Hepatocyte (in vitro differentiated cells): ENCODE data around the gene F2. TPM values are rescaled to one million over a fixed set of nuclear protein-coding genes. Genes with fewer than 3 reads are reported as not detected.

Experiments
- DNase-seq: peaks from one replicate; pipeline ENCODE4 v3.0.0-alpha.2; 2016; ENCODE audit warnings: low spot score
- H2AFZ ChIP-seq: fragments of 200-600 bp; sonication (generic); 2 replicates; pipeline ENCODE4 v1.6.0; 2016; ENCODE audit warnings: antibody characterized with exemption, mild to moderate bottlenecking
- H3K27ac ChIP-seq: fragments of 200-600 bp; sonication (generic); 2 replicates; pipeline ENCODE4 v1.5.1; 2016; ENCODE audit warnings: mild to moderate bottlenecking
- H3K27me3 ChIP-seq: fragments of 200-600 bp; sonication (generic); 2 replicates; pipeline ENCODE4 v1.6.1; 2016
- H3K36me3 ChIP-seq: fragments of 200-600 bp; sonication (generic); replicated peaks from 2 replicates; pipeline ENCODE4 v1.5.1; 2016; ENCODE audit warnings: low read depth; ENCODE audit not compliant: insufficient read depth
- H3K4me1 ChIP-seq: fragments of 200-600 bp; sonication (generic); 2 replicates; pipeline ENCODE4 v1.5.1; 2016; ENCODE audit warnings: mild to moderate bottlenecking, moderate library complexity; ENCODE audit not compliant: insufficient read depth
- H3K4me2 ChIP-seq: fragments of 200-600 bp; sonication (generic); 2 replicates; pipeline ENCODE4 v1.6.0; 2016
- H3K4me3 ChIP-seq: fragments of 200-600 bp; sonication (generic); 2 replicates; pipeline ENCODE4 v1.5.1; 2016; ENCODE audit warnings: mild to moderate bottlenecking
- H3K79me2 ChIP-seq: fragments of 200-600 bp; sonication (generic); 2 replicates; pipeline ENCODE4 v1.6.0; 2017; ENCODE audit warnings: mild to moderate bottlenecking
- H3K9me2 ChIP-seq: fragments of 200-600 bp; sonication (generic); replicated peaks from 2 replicates; pipeline ENCODE4 v1.6.0; 2017; ENCODE audit warnings: mild to moderate bottlenecking; ENCODE audit not compliant: insufficient read depth
- H3K9me3 ChIP-seq: fragments of 200-600 bp; sonication (generic); 2 replicates; pipeline ENCODE4 v1.5.1; 2016; ENCODE audit warnings: low read depth, mild to moderate bottlenecking
- H4K20me1 ChIP-seq: fragments of 200-600 bp; sonication (generic); 2 replicates; pipeline ENCODE4 v1.6.0; 2016; ENCODE audit warnings: mild to moderate bottlenecking; ENCODE audit not compliant: insufficient read depth, poor library complexity, severe bottlenecking
- CTCF ChIP-seq: fragments of 200-600 bp; sonication (generic); IDR thresholded peaks from 2 replicates; pipeline ENCODE4 v1.5.1; 2016; ENCODE audit warnings: antibody characterized with exemption, mild to moderate bottlenecking; ENCODE audit not compliant: poor library complexity
- EZH2 ChIP-seq: fragments of 200-600 bp; sonication (generic); IDR thresholded peaks from 2 replicates; pipeline ENCODE4 v1.6.1; 2016; ENCODE audit warnings: antibody characterized with exemption, mild to moderate bottlenecking, borderline replicate concordance
- EZH2phosphoT487 ChIP-seq: fragments of 200-600 bp; sonication (generic); IDR thresholded peaks from one replicate; pipeline ENCODE4 v1.6.1; 2018; ENCODE audit warnings: antibody characterized with exemption, mild to moderate bottlenecking, low read depth, moderate library complexity; ENCODE audit not compliant: unreplicated experiment, severe bottlenecking
- WGBS: methylation state at CpG from one replicate; pipeline ENCODE4 v1.1.6; 2016; ENCODE audit warnings: low lambda C conversion rate; ENCODE audit errors: missing lambda C conversion rate; 5-methylcytosine and 5-hydroxymethylcytosine counted together
- polyA plus RNA-seq: library from polyadenylated mRNA; unstranded; fragments of >200 nt; fragmentation: Nextera tagmentation; extraction: Ambion mirVana; gene quantifications from 2 replicates; pipeline ENCODE4 v1.2.1, GENCODE V29; 2016
- total RNA-seq: library from RNA; depleted of rRNA; stranded (reverse); fragments of >200 nt; gene quantifications from 2 replicates; pipeline ENCODE4 v1.2.3, GENCODE V29; 2014

Gene F2
- total and polyA plus RNA-seq, 2 experiments from 2014 or later: 79.7 to 111 TPM

- no peaks in the 10 kb centered on the region for H3K9me2 ChIP-seq
- no peaks in the 10 kb centered on the region for H3K4me1 ChIP-seq
- H3K4me2 ChIP-seq: no peak overlapping the region
- TF ChIP-seq EZH2 (no peak), EZH2phosphoT487 (no peak), CTCF (no peak)
- no peaks in the 10 kb centered on the region for H3K36me3 ChIP-seq
- WGBS: 85% methylated on average over 8 of the region's 8 CpGs
- H2AFZ ChIP-seq: no peak overlapping the region
- no peak overlapping the region for H3K27ac ChIP-seq
- H4K20me1 ChIP-seq: no peaks in the 10 kb centered on the region
- H3K27me3 ChIP-seq: no peaks in the 10 kb centered on the region
- H3K9me3 ChIP-seq: no peaks in the 10 kb centered on the region
- no peak for DNase-seq
- no peak overlapping the region for H3K4me3 ChIP-seq
- no peaks in the 10 kb centered on the region for H3K79me2 ChIP-seq
Observed at GRCh38 chr11:46723359-46723680, 4.3 kb downstream of the F2 start.

GRCh38 chr11:46724088-46724487 lies 5.1 kb downstream of the F2 start:
- H3K4me1 ChIP-seq: no peaks in the 10 kb centered on the region
- no peak for DNase-seq
- no peak overlapping the region for H2AFZ ChIP-seq
- H3K36me3 ChIP-seq: no peaks in the 10 kb centered on the region
- no peaks in the 10 kb centered on the region for H3K79me2 ChIP-seq
- TF ChIP-seq CTCF (no peak), EZH2phosphoT487 (no peak), EZH2 (no peak)
- no peak overlapping the region for H3K4me3 ChIP-seq
- no peak overlapping the region for H3K27ac ChIP-seq
- no peak overlapping the region for H3K4me2 ChIP-seq
- H3K9me3 ChIP-seq: no peaks in the 10 kb centered on the region
- H3K27me3 ChIP-seq: no peaks in the 10 kb centered on the region
- no peaks in the 10 kb centered on the region for H4K20me1 ChIP-seq
- WGBS: 75% methylated on average over 8 of the region's 8 CpGs
- H3K9me2 ChIP-seq: no peaks in the 10 kb centered on the region

GRCh38 chr11:46725338-46726205 lies 6.6 kb downstream of the F2 start:
- 88% methylated on average over 19 of the region's 19 CpGs for WGBS
- no peak for DNase-seq
- Histone ChIP-seq H3K27ac (no peak overlapping the region), H4K20me1 (no peaks in the 10 kb centered on the region), H3K9me3 (no peaks in the 10 kb centered on the region), H3K9me2 (no peaks in the 10 kb centered on the region), H3K4me1 (no peaks in the 10 kb centered on the region), H3K4me3 (no peak overlapping the region), H3K4me2 (no peak overlapping the region), H2AFZ (no peak overlapping the region), H3K79me2 (no peaks in the 10 kb centered on the region), H3K27me3 (no peaks in the 10 kb centered on the region), H3K36me3 (no peaks in the 10 kb centered on the region)
- TF ChIP-seq EZH2phosphoT487 (no peak), EZH2 (no peak), CTCF (no peak)
